ENCODE results near the gene NUP54. TPM values are rescaled to one million over a fixed set of nuclear protein-coding genes. Genes with fewer than 3 reads are reported as not detected.

Gene NUP54
- polyA plus RNA-seq, 2 of the 4 experiments (the other 2 are of a cell fraction) = 32.1 to 43.2 TPM

DNA sequence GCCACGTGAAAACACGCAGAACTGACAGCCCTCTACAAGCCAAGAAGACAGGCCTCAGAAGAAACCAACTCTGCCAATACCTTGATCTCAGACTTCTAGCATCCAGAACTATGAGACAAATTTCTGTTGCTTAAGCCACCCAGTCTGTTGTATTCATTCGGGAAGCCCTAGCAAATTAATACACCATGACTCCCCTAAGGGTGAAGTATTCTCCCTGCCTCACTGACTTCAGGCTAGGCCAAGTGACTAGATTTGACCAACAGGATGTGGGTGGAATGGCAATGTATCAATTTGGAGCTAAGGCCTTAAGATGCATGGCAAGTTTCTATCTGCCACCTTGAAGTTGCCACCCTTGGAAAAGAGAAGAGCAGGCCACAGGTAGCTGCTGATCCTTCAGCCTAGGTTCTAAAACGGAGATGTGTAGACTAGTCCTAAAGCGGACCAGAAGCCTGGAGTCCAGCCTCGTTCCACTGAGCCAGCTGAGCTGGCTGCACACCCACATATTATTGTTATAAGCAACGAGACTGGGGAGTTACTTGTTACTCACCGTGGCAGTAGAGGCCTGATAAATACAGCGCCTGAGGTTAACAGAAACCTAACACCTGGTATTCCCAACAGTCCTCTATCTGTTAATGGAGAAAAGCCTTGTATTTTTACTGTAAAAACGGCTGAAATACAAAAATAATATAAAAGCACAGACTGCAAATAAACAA, 49.0 kb upstream of the NUP54 start:
- POLR2A ChIA-PET = no interaction called here
- H3K9me3 ChIP-seq = no peaks in the 10 kb centered on the region
- H3K4me1 ChIP-seq = peaks cover 43% of the 10 kb centered on the region
- FAIRE-seq (no peak), DNase-seq (ENCODE audit: low read depth in 1 of 2, low spot score in 1 of 2) (no peak), ATAC-seq (no peak)
- H3K27ac ChIP-seq = no peak overlapping the region
- TF ChIP-seq, protein P1, sequence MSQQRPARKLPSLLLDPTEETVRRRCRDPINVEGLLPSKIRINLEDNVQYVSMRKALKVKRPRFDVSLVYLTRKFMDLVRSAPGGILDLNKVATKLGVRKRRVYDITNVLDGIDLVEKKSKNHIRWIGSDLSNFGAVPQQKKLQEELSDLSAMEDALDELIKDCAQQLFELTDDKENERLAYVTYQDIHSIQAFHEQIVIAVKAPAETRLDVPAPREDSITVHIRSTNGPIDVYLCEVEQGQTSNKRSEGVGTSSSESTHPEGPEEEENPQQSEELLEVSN (IDR thresholded peaks at IDR 0.05; ENCODE audit: borderline replicate concordance, low read depth) = no peak
- TF ChIP-seq CEBPB (IDR thresholded peaks at IDR 0.05) = no peak
- WGBS (ENCODE audit: missing lambda C conversion rate) = 93% methylated on average over 10 of the region's 10 CpGs
- H3K4me3 ChIP-seq = no peak overlapping the region
- H3K4me2 ChIP-seq = no peak overlapping the region
- CTCF ChIA-PET = interaction anchor here (0.7 to 1.4 kb wide), 2 partner anchors 14 to 17 kb away, joined by 3 to 5 read pairs; no protein-coding TSS in a partner anchor

DNA sequence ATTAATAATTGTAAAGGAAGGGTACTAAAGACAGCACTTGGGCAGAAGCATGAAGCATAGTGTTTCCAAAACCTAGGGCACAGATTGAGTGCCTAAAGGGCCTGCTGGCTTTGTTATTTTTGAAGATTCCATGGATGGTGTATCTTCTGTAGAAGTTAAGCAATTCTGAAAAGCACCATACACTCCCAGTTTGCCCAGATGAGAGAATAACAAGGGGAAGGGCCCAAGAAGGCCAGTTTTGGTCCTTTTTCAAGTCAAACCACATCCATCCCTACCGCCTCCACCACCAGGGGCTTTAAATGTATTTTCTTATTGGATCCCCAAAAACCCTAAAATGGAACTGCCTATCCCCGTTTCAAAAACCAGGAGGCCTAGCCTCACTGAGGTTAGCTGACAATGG, 48.2 kb upstream of the NUP54 start:
- Histone ChIP-seq H3K4me1 (peaks cover 43% of the 10 kb centered on the region), H3K9me3 (no peaks in the 10 kb centered on the region), H3K4me2 (no peak overlapping the region), H3K27ac (no peak overlapping the region), H3K4me3 (no peak overlapping the region)
- TF ChIP-seq HOXB13 (CRISPR knock-in tag; IDR thresholded peaks at IDR 0.05; ENCODE audit: low read depth) (no peak), RFX5 (IDR thresholded peaks at IDR 0.05) (no peak), NPAS2 (CRISPR knock-in tag; IDR thresholded peaks at IDR 0.05; ENCODE audit: borderline replicate concordance) (no peak), CHD4 (IDR thresholded peaks at IDR 0.05; ENCODE audit: borderline replicate concordance) (no peak), CHD2 (IDR thresholded peaks at IDR 0.05; ENCODE audit: low read length, partially characterized antibody) (no peak), SREBF2 (IDR thresholded peaks at IDR 0.05) (no peak), CBX8 (IDR thresholded peaks at IDR 0.05) (no peak), ZFP36 (IDR thresholded peaks at IDR 0.05; ENCODE audit: borderline replicate concordance, partially characterized antibody) (no peak), MYC (IDR thresholded peaks at IDR 0.05; ENCODE audit: borderline replicate concordance, low read length) (no peak), JUNB (IDR thresholded peaks at IDR 0.05) (no peak), MAZ (IDR thresholded peaks at IDR 0.05; ENCODE audit: borderline replicate concordance, low read depth, low read length) (no peak), SMC3 (IDR thresholded peaks at IDR 0.05) (no peak), HOXB5 (CRISPR knock-in tag; IDR thresholded peaks at IDR 0.05) (no peak)
- TF ChIP-seq, protein P2, sequence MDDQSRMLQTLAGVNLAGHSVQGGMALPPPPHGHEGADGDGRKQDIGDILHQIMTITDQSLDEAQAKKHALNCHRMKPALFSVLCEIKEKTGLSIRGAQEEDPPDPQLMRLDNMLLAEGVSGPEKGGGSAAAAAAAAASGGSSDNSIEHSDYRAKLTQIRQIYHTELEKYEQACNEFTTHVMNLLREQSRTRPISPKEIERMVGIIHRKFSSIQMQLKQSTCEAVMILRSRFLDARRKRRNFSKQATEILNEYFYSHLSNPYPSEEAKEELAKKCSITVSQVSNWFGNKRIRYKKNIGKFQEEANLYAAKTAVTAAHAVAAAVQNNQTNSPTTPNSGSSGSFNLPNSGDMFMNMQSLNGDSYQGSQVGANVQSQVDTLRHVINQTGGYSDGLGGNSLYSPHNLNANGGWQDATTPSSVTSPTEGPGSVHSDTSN (IDR thresholded peaks at IDR 0.05) = no peak
- TF ChIP-seq, protein P3, sequence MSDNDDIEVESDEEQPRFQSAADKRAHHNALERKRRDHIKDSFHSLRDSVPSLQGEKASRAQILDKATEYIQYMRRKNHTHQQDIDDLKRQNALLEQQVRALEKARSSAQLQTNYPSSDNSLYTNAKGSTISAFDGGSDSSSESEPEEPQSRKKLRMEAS (IDR thresholded peaks at IDR 0.05) = no peak
- TF ChIP-seq, protein P4, sequence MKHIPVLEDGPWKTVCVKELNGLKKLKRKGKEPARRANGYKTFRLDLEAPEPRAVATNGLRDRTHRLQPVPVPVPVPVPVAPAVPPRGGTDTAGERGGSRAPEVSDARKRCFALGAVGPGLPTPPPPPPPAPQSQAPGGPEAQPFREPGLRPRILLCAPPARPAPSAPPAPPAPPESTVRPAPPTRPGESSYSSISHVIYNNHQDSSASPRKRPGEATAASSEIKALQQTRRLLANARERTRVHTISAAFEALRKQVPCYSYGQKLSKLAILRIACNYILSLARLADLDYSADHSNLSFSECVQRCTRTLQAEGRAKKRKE (CRISPR knock-in tag; IDR thresholded peaks at IDR 0.05; ENCODE audit: low read depth) = no peak
- TF ChIP-seq, protein P5, sequence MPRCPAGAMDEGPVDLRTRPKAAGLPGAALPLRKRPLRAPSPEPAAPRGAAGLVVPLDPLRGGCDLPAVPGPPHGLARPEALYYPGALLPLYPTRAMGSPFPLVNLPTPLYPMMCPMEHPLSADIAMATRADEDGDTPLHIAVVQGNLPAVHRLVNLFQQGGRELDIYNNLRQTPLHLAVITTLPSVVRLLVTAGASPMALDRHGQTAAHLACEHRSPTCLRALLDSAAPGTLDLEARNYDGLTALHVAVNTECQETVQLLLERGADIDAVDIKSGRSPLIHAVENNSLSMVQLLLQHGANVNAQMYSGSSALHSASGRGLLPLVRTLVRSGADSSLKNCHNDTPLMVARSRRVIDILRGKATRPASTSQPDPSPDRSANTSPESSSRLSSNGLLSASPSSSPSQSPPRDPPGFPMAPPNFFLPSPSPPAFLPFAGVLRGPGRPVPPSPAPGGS (IDR thresholded peaks at IDR 0.05) = no peak
- TF ChIP-seq, protein P6, sequence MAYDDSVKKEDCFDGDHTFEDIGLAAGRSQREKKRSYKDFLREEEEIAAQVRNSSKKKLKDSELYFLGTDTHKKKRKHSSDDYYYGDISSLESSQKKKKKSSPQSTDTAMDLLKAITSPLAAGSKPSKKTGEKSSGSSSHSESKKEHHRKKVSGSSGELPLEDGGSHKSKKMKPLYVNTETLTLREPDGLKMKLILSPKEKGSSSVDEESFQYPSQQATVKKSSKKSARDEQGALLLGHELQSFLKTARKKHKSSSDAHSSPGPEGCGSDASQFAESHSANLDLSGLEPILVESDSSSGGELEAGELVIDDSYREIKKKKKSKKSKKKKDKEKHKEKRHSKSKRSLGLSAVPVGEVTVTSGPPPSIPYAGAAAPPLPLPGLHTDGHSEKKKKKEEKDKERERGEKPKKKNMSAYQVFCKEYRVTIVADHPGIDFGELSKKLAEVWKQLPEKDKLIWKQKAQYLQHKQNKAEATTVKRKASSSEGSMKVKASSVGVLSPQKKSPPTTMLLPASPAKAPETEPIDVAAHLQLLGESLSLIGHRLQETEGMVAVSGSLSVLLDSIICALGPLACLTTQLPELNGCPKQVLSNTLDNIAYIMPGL (CRISPR knock-in tag; IDR thresholded peaks at IDR 0.05; ENCODE audit: borderline replicate concordance) = no peak
- TF ChIP-seq, protein P7, sequence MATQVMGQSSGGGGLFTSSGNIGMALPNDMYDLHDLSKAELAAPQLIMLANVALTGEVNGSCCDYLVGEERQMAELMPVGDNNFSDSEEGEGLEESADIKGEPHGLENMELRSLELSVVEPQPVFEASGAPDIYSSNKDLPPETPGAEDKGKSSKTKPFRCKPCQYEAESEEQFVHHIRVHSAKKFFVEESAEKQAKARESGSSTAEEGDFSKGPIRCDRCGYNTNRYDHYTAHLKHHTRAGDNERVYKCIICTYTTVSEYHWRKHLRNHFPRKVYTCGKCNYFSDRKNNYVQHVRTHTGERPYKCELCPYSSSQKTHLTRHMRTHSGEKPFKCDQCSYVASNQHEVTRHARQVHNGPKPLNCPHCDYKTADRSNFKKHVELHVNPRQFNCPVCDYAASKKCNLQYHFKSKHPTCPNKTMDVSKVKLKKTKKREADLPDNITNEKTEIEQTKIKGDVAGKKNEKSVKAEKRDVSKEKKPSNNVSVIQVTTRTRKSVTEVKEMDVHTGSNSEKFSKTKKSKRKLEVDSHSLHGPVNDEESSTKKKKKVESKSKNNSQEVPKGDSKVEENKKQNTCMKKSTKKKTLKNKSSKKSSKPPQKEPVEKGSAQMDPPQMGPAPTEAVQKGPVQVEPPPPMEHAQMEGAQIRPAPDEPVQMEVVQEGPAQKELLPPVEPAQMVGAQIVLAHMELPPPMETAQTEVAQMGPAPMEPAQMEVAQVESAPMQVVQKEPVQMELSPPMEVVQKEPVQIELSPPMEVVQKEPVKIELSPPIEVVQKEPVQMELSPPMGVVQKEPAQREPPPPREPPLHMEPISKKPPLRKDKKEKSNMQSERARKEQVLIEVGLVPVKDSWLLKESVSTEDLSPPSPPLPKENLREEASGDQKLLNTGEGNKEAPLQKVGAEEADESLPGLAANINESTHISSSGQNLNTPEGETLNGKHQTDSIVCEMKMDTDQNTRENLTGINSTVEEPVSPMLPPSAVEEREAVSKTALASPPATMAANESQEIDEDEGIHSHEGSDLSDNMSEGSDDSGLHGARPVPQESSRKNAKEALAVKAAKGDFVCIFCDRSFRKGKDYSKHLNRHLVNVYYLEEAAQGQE (IDR thresholded peaks at IDR 0.05) = no peak
- POLR2A ChIA-PET = no interaction called here
- CTCF ChIA-PET = interaction anchor here (1.4 kb wide), 1 partner anchor 16 kb away, joined by 5 read pairs; no protein-coding TSS in a partner anchor
- DNase-seq (ENCODE audit: low read depth in 1 of 2, low spot score in 1 of 2) (no peak), ATAC-seq (no peak), FAIRE-seq (no peak)
- WGBS (ENCODE audit: missing lambda C conversion rate) = 96% methylated on average over 2 of the region's 2 CpGs

Data from A549 (cell line).